Measurements from ENCODE around the gene LYZL2.
A peak's percentile ranks its signal among the peaks of the same experiment; 100 is the strongest.
"Not testable (repeated sequence)": the region's sequence is repeated elsewhere in the genome, so short reads cannot be mapped to it uniquely, and the experiment has no call there.

LYZL2 gene

GRCh38 chr10:30629653-30630052 is at the start of gene LYZL2:
TSS of gene LYZL2 (minus strand) at chr10:30629753. CDS start at chr10:30626915, 2,838 bp downstream.
- no peak for DNase-seq

GRCh38 chr10:30677616-30678015 is 48.1 kb upstream of the LYZL2 start:
- DNase-seq: not testable (repeated sequence)

- DNase-seq: not testable (repeated sequence)
These were observed 47.6 kb upstream of the LYZL2 start for GRCh38 chr10:30677146-30677545.

GRCh38 chr10:30675791-30676718 is 46.5 kb upstream of the LYZL2 start:
- DNase-seq: no peak

- DNase-seq: no peak
These were observed 45.2 kb upstream of the LYZL2 start for GRCh38 chr10:30674796-30675195.

GRCh38 chr10:30673262-30673661 is 43.7 kb upstream of the LYZL2 start:
- DNase-seq: not testable (repeated sequence)

GRCh38 chr10:30672338-30672737 is 42.8 kb upstream of the LYZL2 start:
- not testable (repeated sequence) for DNase-seq

- peak; percentile 54 for DNase-seq
These were observed 41.6 kb upstream of the LYZL2 start for GRCh38 chr10:30671026-30671616.

DNA sequence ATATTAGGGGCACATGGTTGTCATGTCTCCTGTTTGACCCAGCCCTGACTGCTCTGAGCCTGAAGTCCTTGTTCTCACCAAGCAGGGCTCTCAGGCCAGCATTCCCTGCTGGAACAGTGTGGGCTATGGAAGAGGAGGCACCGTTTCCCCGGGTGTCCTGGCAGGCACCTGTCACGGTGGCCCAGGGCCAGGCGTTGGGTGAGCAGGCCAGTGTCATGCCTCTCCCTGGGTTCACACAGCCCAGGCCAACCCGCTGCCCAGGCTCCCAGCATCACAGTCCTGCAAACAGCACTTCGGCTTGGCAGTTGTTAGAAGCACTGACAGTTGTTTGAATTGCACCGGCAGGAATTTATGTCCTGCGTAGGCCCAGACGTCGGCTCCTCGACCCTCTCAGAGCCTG is 38.4 kb upstream of the LYZL2 start:
- not testable (repeated sequence) for DNase-seq

GRCh38 chr10:30663403-30663802 is 33.9 kb upstream of the LYZL2 start:
- DNase-seq: peak; percentile 68

DNA sequence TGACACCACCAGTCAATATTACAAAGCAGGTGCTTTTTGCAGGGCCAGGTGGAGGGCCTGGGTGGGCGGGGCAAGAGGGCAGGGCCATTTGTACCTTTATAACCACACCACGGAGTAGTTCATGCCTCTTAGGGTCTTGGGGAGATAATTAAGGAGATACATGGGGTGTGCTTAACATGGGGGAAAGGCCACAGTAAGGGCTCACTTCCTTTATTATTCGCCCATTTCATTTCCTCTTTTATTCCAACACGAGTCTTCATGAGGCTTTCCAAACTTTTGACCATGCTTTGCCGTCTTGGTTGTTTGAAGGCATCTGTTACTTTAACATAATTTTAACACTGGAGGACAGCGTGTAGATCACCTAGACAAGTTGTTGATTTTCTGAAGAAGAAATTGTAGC is 33.3 kb upstream of the LYZL2 start:
- peak; percentile 92 for DNase-seq

DNA sequence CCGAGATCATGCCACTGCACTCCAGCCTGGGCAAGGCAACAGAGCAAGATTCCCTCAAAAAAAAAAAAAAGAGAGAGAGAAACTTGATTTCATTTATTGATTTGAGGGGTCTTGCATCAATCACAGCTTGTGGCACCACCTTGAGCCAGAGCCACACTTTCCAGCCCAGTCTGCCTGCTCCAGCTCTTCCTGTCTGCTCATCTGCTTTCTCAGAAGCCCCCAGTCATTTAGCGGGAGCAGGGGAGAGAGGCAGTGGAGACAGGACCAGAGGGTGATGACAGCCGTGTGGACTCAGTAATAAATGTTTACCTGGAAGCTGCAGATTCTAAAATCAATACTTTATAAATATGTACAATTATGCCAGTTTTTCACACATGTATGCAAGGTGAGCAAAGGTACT is 30.8 kb upstream of the LYZL2 start:
- DNase-seq: not testable (repeated sequence)

DNA sequence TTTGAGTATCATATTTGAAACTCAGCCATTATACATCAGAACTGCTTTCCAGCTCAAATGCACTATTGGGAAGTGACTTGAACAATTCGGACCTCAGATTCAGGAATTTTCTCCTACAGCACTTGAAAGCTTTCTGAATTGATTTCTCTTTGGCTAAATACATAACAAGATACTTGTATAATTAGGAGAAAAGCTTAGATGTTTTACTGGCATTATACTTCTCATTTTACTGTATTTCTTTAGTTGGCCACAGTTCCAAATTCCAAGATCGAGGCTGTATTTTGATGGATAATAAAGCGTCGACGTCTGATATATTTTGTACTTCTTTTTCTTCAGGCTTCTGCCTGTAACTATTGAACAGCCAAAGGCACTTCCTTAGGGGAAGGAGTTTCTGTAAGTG is 26.7 kb upstream of the LYZL2 start:
- DNase-seq: no peak

GRCh38 chr10:30655001-30655400 is 25.4 kb upstream of the LYZL2 start:
- DNase-seq: not testable (repeated sequence)

- peak; percentile 46 for DNase-seq
These were observed 22.2 kb upstream of the LYZL2 start for GRCh38 chr10:30651470-30652397.

GRCh38 chr10:30647089-30647488 is 17.5 kb upstream of the LYZL2 start:
- no peak for DNase-seq

GRCh38 chr10:30645340-30645827 is 15.8 kb upstream of the LYZL2 start:
- DNase-seq: no peak

- DNase-seq: not testable (repeated sequence)
These were observed 14.9 kb upstream of the LYZL2 start for GRCh38 chr10:30644408-30644861.

- DNase-seq: not testable (repeated sequence)
These were observed 14.1 kb upstream of the LYZL2 start for GRCh38 chr10:30643557-30644199.

- DNase-seq: not testable (repeated sequence)
These were observed 13.3 kb upstream of the LYZL2 start for GRCh38 chr10:30642856-30643255.

DNA sequence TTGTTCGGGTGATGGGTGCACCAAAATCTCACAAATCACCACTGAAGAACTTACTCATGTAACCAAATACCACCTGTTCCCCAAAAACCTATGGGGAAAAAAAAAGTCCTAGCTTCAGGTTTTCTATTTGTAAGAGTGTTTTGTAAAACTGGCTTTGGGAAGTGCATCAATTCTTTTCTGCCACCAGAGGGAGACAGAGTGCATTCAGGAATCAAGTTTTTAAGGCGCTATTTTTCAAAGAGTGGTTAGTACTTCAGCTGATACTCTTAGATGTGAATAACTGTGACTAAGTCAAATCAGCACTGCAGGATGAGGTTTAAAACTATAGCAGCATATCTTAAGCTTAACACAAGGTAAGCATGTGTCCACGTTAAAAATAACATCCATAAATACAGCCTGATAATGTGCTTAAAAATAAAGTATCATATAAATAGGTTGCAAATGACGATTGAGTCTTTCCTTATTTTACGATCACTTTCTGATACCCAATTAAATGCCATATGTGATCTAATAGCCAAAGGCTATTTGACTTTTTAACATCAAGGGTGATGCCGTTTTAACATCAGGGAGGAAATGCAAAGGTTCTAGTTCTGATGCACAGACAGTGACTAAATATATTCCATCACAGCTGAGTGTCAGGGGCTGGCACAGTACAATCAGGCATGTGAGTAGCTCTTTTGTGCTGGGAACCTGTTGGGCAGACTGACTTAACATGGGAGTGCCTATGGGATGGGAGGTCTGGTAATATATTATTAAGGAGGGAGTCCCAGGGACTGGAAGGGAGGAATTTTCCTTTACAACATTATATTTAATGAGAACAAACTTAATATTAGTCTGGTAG is 10.6 kb upstream of the LYZL2 start:
- DNase-seq: peak; percentile 36
